HG03342 (cell line): ENCODE measurements around the gene EXOSC2.

Experiments
- ATAC-seq: cut with Tn5 transposase; IDR thresholded peaks from one replicate; pipeline ENCODE4 v1.9.1; 2021; ENCODE audit warnings: mild to moderate bottlenecking, moderate library complexity; ENCODE audit not compliant: unreplicated experiment

The EXOSC2 gene

GRCh38 chr9:130693101-130693425 is 517 bp upstream of the EXOSC2 start:
- no peak for ATAC-seq

- ATAC-seq = no peak
Observed at GRCh38 chr9:130694205-130694604, 625 bp downstream of the EXOSC2 start.

GRCh38 chr9:130696139-130696650 is 2.6 kb downstream of the EXOSC2 start:
- ATAC-seq = no peak

- ATAC-seq = no peak
Observed at GRCh38 chr9:130696996-130697395, 3.4 kb downstream of the EXOSC2 start.

GRCh38 chr9:130698514-130698913 is 4.9 kb downstream of the EXOSC2 start:
- no peak for ATAC-seq

GRCh38 chr9:130699047-130699446 is 5.5 kb downstream of the EXOSC2 start:
- no peak for ATAC-seq

- no peak for ATAC-seq
Observed at GRCh38 chr9:130701059-130702022, 7.8 kb downstream of the EXOSC2 start.

GRCh38 chr9:130703501-130703900 is 9.9 kb downstream of the EXOSC2 start:
- no peak for ATAC-seq

GRCh38 chr9:130707225-130707976 is 13.8 kb downstream of the EXOSC2 start:
- no peak for ATAC-seq

- ATAC-seq = no peak
Observed at GRCh38 chr9:130710822-130711352, 17.3 kb downstream of the EXOSC2 start.

- ATAC-seq = no peak
Observed at GRCh38 chr9:130711469-130711868, 17.9 kb downstream of the EXOSC2 start.

- peak; percentile 96 for ATAC-seq
Observed at GRCh38 chr9:130712564-130713285, 19.1 kb downstream of the EXOSC2 start.

GRCh38 chr9:130713286-130713960 is 19.8 kb downstream of the EXOSC2 start:
- ATAC-seq = peak; percentile 11

- ATAC-seq = no peak
Observed at GRCh38 chr9:130714586-130715110, 21.1 kb downstream of the EXOSC2 start.

GRCh38 chr9:130715270-130715669 is 21.7 kb downstream of the EXOSC2 start:
- no peak for ATAC-seq

- no peak for ATAC-seq
Observed at GRCh38 chr9:130718562-130718961, 25.0 kb downstream of the EXOSC2 start.

- ATAC-seq = no peak
Observed at GRCh38 chr9:130720762-130721161, 27.2 kb downstream of the EXOSC2 start.

- ATAC-seq = no peak
Observed at GRCh38 chr9:130728721-130729120, 35.1 kb downstream of the EXOSC2 start.

- no peak for ATAC-seq
Observed at GRCh38 chr9:130729145-130729544, 35.6 kb downstream of the EXOSC2 start.

GRCh38 chr9:130731355-130731754 is 37.8 kb downstream of the EXOSC2 start:
- no peak for ATAC-seq
